COLO668 (cell line): ENCODE measurements around the gene PDE6C.
"Not testable (repeated sequence)": the region's sequence is repeated elsewhere in the genome, so short reads cannot be mapped to it uniquely, and the experiment has no call there.

ENCODE experiments used
- DNase-seq: peaks from one replicate; lab custom pipeline; 2025; ENCODE audit not compliant: unreplicated experiment; lab: John Stamatoyannopoulos, UW

PDE6C gene

DNA sequence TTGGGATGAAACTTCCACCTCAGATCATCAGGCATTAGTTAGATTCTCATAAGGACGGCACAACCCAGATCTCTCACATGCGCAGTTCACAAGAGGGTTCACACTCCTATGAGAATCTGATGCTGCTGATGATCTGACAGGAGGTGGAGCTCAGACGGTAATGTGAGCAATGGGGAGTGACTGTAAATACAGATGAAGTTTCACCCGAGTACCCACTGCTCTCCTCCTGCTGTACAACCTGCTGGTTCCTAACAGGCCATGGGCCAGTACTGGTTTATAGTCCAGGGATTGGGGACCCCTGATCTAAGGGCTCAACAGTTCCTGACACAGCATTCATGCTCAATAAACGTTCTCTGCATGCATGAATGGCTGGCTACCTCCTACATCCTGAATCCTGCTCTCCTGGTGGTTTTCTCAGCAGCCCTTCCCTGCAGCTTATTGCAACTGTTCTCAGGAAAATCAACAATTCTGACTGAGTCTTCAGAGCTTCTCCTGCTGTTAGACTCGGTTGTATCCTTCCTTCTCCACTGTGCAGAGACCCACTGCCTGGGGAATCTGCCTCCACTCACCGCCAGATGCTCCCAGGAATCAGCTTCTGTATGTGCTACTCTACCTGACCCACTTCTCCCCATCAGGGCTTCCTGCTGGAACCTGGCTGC, 17.4 kb downstream of the PDE6C start:
- DNase-seq: no peak

DNA sequence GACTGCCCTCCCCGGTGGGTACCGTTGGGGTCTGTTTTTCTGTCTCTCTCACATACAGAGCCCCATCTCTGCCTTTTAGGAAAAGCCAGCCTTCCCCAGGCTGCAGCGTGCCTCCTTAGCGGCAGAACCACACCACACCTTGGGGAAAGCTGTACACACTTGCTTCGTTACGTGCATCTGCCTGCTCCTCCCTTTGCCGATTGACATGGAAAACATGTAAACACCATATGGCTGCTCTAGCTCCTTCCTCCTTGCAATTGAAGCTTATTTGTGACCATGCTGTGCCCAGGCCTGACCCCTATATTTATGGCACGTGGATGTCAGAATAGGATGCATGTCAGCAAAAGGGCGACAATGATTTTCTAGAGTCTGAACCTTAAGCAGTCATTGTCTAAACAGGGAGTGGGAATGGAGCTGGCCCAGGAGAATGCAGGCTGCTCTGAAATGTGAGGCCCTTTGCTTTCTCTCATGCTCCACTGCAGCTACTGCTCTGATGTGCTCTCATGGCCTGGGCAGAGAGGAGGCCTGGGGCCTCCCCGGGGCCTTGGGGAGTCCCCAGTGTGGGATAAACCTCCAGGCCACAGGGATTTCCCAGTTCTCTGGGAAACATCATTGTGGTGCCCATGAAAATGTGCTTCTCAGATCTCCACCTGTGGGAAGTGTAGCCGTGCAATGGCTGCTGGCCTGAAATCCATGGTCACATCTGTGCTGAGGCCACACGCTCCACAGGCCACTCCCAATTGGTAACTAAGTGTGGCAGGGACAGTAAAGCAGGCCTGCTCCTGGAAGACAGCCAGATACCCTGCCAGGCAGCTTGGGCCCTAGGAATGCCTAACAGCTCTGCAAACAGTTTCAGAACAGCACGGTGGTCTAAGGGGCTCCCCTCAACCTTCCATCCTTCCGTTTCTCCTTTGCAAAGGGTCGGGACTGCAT, 18.6 kb downstream of the PDE6C start:
- DNase-seq: no peak

DNA sequence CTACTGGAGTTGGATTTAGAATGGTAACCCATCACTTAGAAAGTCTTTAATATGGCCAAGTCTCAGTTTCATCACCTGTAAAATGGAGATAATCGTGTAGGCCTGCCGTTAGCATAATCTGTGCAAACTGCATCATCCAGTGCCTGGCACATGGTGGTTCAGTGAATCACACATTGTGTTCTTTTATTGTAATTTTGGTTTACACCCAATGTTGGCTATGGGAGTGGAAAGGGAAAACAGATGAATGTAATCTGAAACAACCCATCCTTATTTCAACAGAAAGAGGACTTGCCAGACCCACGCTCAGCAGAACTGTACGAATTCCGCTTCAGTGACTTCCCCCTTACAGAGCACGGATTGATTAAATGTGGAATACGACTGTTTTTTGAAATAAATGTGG, 27.5 kb downstream of the PDE6C start:
- no peak for DNase-seq

DNA sequence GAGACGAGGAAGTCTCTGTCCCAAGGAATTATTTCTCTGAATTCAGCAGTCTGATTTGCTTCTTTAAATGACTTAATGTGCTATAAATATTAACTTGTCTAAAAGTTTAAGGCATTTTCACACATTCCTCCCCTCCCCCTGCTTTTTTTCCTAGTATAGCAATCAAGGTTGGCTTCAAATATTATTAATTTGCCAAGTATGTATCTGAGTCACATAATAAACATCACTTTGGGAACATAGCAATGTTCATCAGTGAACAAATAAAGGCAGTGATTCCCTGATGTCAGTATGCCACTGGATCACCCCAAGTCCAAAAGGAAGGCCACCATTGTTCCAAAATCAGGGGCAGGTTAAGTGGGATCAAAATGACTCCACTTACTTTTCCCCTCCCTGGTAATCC, 40.5 kb downstream of the PDE6C start:
- no peak for DNase-seq

DNA sequence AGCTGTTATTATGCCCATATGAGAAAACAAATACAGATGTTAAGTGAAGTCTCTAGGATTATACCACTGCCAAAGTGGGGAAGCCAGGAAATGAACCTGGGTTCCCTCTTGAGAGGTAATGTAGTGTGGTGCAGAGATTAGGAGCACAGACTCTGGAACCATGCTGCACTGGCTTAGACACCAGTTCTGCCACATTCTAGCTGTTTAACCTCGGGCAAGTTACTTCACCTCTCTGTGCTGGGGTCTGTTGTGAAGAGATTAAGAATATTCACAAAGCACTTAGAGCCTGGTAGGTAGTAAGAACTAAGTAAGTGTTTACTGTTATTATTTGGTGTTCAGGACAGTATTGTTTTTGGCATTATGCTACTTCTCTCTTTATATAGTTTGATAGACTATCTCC, 41.9 kb downstream of the PDE6C start:
- DNase-seq: no peak

DNA sequence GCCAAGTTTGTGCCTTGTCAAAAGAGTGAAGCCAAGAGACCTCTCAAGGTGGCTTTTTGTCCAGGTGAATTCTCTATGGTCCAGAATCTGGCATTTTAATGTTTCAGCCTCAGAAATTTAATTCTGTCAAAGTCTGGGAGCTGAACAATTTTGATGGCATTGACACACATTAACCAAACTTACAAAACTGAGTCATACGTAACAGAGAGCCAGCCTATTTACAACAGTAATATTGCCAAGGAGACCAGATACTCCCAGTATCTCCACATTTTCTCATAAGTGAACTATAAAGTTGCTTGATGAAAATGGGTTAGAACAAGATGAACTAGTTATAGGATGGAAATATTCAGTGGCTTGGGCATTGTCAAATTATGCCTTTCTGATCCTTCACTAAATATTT, 43.8 kb downstream of the PDE6C start:
- DNase-seq: no peak

DNA sequence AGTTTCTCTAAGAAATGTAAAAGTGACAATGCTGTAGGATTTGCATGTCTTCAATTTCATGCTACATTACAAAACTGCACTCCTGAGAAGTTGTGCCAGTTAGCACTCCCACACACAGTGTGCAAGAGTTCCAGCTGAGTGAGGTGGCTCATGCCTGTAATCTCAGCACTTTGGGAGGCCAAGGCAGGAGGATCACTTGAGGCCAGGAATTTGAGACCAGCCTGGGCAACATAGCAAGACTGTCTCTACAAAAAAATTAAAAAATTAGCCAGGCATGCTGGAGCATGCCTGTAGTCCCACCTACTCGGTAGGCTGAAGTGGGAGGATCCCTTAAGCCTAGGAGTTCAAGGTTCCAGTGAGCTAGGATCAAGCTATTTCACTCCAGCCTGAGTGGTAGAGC, 45.4 kb downstream of the PDE6C start:
- DNase-seq: no peak

DNA sequence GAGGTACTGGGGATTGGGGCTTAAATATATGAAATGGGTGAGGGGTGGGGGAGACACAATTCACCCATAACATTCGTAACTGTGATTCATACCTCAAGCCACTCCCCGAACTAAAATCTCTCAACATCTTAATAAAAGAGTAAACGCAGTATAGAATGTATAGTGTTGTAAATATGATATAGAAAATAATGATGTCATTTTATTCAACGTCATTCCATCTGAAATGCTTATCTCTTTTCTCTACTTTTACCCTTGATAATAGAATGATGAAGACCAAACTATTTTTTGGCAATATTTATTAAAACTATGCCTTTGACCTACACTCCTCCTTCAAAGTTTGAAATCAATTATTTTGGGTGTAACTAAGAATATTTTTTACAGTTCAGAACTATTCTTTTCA, 53.7 kb downstream of the PDE6C start:
- no peak for DNase-seq

DNA sequence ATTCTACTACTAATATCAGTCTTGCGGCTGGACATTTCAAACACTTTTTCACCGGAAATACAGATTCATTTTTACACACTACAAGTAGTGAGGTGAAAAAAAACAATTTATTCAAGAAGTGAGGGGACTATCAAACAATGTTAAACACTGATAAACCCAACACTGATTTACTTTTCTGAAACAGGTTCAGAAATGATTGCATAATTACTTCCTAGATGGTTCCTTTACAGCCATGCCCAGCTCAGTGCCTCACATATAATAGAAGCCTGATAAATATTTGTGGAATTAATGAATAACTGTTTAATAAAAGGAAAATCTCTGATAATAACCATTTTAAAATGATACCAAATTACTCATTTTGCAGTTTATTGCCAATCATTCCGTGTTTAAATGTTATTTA, 55.5 kb downstream of the PDE6C start:
- no peak for DNase-seq

DNA sequence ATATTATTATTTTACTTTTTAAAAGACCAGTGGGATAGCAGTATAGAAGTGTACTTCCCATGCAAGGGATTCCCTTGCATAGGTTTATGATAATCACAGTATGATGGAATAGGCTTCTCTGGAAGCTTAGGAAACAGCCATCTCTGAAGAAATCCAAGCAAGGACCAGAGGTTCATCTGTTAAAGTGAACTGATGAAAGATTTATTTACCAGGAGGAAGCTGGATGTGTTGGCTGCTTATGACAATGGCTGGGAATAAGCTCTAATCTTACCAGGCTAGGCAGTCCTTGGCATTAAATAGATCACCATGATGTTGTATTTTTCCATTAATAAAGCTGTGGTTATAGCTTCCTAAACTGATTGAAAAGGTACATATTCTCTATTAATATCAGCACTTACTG, 58.0 kb downstream of the PDE6C start:
- no peak for DNase-seq

DNA sequence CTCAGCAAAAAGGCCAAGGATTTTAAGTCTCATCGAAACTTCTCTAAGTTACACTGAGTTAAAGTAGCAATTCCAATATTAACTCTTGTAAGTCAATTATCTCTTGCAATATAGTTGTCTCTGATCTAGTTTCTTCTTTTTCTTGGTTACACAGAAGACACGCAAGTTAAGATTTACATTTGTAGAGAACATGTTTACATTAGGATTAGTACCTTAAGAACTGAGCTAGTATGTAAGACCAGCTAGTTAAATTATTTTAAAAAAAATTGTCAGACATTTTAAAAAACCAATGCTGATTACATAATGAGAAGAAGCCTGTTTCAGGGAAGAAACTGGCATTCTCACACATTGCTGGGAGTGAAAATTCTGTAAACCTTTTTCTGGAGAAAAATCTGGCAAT, 58.7 kb downstream of the PDE6C start:
- DNase-seq: no peak

DNA sequence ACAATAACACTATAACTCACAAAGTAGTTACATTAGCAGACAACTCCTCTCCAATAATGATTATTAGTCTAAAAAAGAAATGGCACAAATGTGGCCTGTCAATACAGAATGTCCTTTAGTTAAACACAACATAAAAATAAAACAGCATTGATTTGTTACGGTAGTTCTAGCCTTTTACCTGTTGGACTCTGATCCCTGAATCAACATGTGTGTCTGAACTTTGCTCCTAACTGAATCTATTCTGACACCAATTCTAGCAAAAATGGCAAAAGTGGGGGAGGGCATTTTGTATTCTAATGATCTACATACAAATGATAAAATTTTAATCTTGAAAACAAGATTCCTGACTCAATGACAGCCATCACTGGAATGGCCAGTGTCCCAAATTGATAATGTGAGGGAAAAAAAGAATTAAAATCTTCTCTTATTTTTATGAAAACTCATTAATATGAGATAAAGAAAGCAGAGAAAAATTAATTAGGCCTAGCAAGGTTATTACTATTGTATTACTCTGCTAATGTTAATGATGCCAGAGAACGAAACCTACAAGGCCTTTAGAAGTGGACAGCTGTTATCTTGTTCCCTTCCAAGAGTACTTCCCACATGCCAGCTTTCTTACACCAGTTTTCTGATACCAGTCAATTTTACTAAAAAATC, 59.8 kb downstream of the PDE6C start:
- no peak for DNase-seq

DNA sequence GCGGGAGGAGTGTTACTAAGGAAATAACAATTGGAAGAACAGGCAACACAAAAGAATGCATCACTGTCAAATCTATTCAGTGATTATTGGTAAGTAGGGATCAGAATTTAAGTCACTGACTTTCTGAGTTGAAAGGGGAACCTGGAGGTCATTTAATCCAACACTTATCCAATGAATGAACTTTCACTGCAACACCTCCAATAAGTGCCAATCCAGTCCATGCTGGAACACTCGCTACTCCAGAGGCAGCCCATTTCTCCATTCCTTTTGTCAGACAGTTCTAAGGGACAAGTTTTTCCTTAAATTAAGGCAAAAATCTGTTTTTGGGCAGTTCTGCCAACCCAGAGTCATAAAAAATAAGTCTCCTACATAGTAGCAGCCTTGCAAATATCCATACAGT, 60.6 kb downstream of the PDE6C start:
- no peak for DNase-seq

DNA sequence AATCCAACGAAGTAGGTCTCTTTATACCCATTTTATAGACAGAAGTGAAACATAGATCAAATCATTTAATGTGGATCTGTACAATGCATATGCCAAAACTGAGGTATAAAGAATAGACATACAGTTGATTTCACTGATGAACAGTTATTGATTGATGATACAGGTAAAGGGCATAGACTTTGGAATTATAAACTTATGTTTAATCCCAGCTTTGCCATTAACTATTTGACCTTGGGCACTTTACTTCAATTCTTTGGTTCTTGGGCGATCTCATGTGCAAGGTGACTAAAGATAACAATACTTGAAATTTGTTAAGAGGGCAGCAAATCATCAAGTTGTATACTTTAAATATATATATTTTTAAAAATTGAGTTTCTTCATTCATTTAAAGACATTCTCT, 61.5 kb downstream of the PDE6C start:
- DNase-seq: no peak

DNA sequence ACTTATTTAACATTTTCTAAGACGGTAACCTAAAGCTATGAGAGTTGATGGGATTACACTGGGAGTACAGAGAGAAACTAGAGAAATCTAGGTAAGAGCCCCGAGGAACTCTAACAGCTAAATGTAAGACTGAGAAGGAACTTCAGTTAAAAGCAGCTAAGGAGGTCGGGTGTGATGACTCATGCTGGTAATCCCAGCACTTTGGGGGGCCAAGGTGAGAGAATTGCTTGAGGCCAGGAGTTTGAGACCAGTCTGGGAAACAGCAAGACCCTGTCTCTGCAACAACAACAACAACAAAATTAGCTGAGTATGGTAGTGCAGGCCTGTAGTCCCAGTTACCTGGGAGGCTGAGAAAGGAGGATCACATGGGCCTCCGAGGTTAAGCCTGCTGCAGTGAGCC, 66.0 kb downstream of the PDE6C start:
- DNase-seq: no peak

DNA sequence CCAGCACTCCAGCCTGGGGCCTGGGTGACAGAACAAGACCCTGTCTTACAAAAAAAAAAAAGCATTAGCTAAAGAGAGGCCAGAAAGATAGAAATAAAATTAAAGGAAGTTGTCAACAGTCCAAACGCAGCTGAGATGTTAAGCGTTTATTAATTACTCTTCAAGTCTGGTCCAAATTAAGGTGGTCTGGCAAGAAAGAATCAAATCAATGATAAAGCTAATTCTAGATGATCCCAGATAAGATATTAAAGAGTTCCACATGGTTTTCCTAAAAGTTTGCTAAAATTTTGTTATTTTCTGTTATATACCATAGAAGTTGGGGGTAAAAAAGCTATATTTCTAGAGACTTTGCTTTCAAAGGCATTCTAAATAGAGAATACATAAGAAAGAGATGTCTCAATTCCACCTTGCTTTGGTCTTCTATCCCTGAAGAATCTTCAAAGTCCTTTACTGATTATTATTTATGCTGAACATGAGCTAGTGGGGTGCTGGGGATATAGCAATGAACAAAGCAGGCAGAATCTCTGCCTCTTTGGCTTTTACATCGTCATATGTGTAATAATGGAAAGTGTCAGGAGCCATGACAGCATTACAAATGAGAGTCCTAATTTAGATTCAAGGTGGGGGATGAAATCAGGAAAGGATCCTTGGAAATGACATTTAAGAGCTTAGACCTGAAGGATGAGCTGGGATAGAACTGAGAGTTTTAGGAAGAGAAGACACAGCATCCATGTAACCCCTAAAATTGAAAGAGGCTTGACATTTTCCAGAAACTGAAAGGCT, 66.7 kb downstream of the PDE6C start:
- DNase-seq: no peak

DNA sequence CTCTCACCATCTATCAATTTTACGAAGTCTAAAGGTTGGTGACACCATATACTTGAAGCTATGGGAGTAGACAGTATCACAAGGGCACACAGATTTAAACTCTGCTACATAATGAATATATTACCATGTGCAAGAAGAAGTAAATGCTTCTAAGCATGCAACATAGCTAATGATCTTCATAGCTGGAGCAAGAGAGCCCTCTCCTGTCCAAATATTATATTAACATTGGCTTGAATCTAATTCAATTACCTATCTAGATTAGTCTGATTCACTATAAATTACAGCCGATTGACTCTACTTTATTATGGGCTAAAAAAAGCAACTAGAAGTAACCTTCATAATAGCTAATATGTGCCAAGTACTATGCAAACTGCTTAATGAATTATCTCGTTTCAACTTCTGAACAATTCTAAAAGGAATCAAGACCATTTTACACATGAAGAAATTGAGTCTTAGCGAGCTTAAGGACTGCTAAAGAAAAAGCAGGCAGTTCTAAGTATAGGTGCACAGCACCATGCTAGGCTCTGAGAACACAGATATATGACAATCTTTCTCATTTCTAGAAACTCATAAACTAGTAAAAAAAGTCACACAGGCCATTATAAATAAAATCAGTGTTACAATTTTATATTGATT, 68.2 kb downstream of the PDE6C start:
- DNase-seq: peak; percentile 1

DNA sequence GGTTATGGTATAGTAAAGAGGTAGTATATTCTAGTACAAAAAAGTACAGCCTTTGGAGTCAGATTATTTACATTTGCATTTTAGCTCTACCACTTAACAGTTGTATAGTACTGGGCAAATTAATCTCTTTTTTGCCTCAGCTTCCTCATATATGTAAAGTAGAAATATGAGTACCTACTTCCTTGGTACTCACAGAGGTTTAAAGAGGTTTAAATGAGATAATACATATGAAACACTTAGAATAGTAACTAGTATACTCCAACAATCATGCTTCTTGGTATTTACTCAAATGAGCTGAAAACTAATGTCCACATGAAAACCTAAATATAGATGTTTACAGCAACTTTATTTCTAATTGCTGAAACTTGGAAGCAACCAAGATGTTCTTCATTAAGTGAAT, 75.4 kb downstream of the PDE6C start:
- no peak for DNase-seq

DNA sequence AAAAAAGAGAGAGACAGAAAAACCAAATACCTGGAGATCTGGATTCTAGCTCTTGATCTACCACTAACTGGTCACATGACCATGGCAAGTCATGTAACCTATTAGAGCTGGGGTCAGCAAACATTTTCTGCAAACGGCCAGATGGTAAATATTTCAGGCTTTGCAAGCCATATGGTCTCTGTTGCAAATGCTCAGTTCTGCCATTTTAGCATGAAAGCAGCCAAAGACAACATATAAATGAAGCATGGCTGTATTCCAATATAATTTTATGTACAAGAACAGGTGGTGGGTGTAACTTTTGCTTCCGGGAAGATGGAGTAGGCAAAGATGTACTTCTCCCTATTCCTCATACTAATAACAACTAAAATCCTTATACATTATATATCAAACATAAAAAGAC, 83.4 kb downstream of the PDE6C start:
- no peak for DNase-seq

DNA sequence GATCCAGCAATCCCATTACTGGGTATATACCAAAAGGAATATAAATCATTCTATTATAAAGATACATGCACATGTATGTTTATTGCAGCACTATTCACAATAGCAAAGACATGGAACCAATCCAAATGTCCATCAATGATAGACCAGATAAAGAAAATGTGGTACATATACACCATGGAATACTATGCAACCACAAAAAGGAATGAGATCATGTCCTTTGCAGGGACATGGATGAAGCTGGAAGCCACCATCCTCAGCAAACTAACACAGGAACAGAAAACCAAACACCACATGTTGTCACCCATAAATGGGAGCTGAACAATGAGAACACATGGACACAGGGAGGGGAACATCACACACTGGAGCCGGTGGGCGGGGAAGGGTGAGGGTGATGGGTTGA, 84.2 kb downstream of the PDE6C start:
- not testable (repeated sequence) for DNase-seq

DNA sequence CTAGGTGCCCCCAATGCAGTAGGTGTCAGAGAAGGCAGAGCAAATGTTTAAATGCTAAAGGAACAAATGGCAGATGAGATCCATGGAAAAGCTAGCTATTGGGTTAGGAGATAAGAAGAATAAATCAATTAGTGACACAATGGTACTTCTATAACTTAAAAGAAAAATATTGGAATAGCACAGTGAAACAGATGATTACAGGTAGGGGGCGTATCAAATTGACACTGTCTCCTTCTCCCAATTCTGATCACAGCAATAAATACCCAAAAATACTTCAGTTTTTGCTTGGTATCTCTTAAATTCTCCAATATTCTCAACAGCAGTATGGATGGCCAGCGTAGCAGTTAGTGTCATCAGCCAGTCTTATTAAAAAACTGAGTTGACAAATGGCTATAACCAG, 84.9 kb downstream of the PDE6C start:
- DNase-seq: no peak
